H1 (cell line): ENCODE data around the gene CPED1. TPM values are rescaled to one million over a fixed set of nuclear protein-coding genes. Genes with fewer than 3 reads are reported as not detected.

Experiments used
- CBX5 ChIP-seq: fragments of 300-800, 300-1000 bp; sonication (generic); IDR thresholded peaks from 2 replicates; pipeline ENCODE4 v1.7.1; 2016; ENCODE audit warnings: antibody characterized with exemption, low read length, low read depth
- EGR1 ChIP-seq: IDR thresholded peaks from 2 replicates; pipeline ENCODE4 v1.6.1; 2011; ENCODE audit warnings: low read depth, low read length, borderline replicate concordance
- MAFK ChIP-seq: IDR thresholded peaks from 2 replicates; pipeline ENCODE4 v1.6.1; 2012; ENCODE audit warnings: low read depth, mild to moderate bottlenecking, improper control_type of control experiment, low read length
- POLR2A ChIP-seq, 2 experiments: IDR thresholded peaks; 1 replicate in 1 of 2; 2 replicates in 1 of 2; pipeline ENCODE4 v1.6.1; 2011; ENCODE audit warnings: low read depth in 2 of 2, low read length in 2 of 2, mild to moderate bottlenecking in 2 of 2; ENCODE audit errors: control extremely low read depth in 1 of 2
- RBBP5 ChIP-seq: IDR thresholded peaks from 2 replicates; pipeline ENCODE4 v1.7.1; 2012; ENCODE audit warnings: low read depth, mild to moderate bottlenecking, inconsistent platforms, low read length, moderate library complexity, borderline replicate concordance
- SRF ChIP-seq: IDR thresholded peaks from 2 replicates; pipeline ENCODE4 v1.6.1; 2011; ENCODE audit warnings: mild to moderate bottlenecking, low read depth, low read length, moderate library complexity
- polyA plus RNA-seq, 7 experiments: library from polyadenylated mRNA; depleted of rRNA in 3 of 7; stranded (reverse) in 5 of 7; unstranded in 2 of 7; fragments of >200 nt in 5 of 7; fragments of 200-250 nt in 2 of 7; gene quantifications; 1 replicate in 5 of 7; 2 replicates in 1 of 7; 4 replicates in 1 of 7; pipeline versions ENCODE4 v1.2.1 to v1.2.3, GENCODE V29; 2011 to 2013; ENCODE audit warnings: missing spikeins in 2 of 7, mixed read lengths in 2 of 7
- total RNA-seq: library from RNA; stranded (reverse); fragmentation: NEBNext Ultra II Directional; extraction: Animal tissue kit (Norgen Biotek cat#: 25700); gene quantifications from 2 replicates; pipeline ENCODE4 v1.2.1, GENCODE V29; 2021
- TF ChIP-seq, protein P1 (sequence below): IDR thresholded peaks from 2 replicates; pipeline ENCODE4 v1.6.1; 2011; ENCODE audit warnings: low read depth, mild to moderate bottlenecking, low read length; ENCODE audit not compliant: insufficient read depth

The CPED1 gene
- total and polyA plus RNA-seq, 2 of the 8 experiments (the other 6 are each of a cell fraction or from before 2014, with no cell fraction given), result 0.08 to 0.39 TPM

DNA sequence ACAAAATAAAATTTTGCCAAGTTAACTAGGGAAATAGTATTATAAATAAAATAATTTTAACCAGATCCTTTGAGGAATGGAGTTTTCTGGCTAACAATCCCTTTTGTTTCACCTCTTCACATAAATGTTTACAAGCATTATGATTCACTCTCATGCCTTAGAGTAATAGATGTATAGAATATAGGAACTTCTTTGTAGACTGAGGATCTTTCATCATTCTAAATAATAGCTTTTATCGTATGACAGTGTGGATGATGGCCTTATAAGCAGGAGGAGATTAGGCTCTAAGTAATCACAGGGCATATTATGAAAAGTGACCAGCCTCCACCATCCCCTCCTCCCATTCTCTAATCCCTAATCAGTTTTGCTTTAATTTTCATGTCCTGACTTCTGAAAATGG, 24.4 kb upstream of the CPED1 start (continued):
- no peak for TF ChIP-seq SRF
- TF ChIP-seq, protein P1, sequence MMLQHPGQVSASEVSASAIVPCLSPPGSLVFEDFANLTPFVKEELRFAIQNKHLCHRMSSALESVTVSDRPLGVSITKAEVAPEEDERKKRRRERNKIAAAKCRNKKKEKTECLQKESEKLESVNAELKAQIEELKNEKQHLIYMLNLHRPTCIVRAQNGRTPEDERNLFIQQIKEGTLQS, result no peak
- no peak for TF ChIP-seq MAFK
- no peak for TF ChIP-seq CBX5
- no peak for TF ChIP-seq EGR1
- TF ChIP-seq POLR2A (IDR thresholded peaks at IDR 0.05; ENCODE audit: control extremely low read depth in 1 of 2, low read depth in 2 of 2, low read length in 2 of 2), result no peak
- TF ChIP-seq RBBP5, result no peak
